Motor neuron (in vitro differentiated cells): Measurements from ENCODE around the gene AFF3. TPM values are rescaled to one million over a fixed set of nuclear protein-coding genes. Genes with fewer than 3 reads are reported as not detected.

Source experiments
- ATAC-seq, 8 experiments: fragments of 200-7000 bp; cut with Tn5 transposase; replicated peaks in 6 of 8; 2 replicates each; pipeline ENCODE4 v1.8.0; 2021; ENCODE audit warnings: mild to moderate bottlenecking in 8 of 8, moderate library complexity in 8 of 8
- H3K27ac ChIP-seq, 2 donors: fragments of 250-450 bp; sonication (Bioruptor Pico); 2 replicates each; pipeline ENCODE4 v1.9.0; 2021; ENCODE audit warnings: antibody characterized with exemption in 2 of 2, mild to moderate bottlenecking in 2 of 2, moderate library complexity in 1 of 2
- H3K4me1 ChIP-seq, 2 donors: fragments of 250-450 bp; sonication (Bioruptor Pico); replicated peaks in 1 of 2; 2 replicates each; pipeline ENCODE4 v1.6.1; 2021; ENCODE audit warnings: antibody characterized with exemption in 2 of 2, mild to moderate bottlenecking in 2 of 2, moderate library complexity in 1 of 2
- H3K4me3 ChIP-seq, 5 donors: fragments of 250-450 bp; sonication (Bioruptor Pico); 2 replicates each; pipeline ENCODE4 v1.9.0; 2021; ENCODE audit warnings: antibody characterized with exemption in 5 of 5, mild to moderate bottlenecking in 5 of 5, moderate library complexity in 4 of 5
- WGBS, 10 experiments: fragments of 450-650 bp; shearing (Covaris generic); methylation state at CpG; one replicate each; pipeline ENCODE4 v1.0.0; 2022; 5-methylcytosine and 5-hydroxymethylcytosine counted together
- in situ Hi-C, 9 experiments: fragments of 400-800 bp; cut with MboI; loops; one replicate each; pipeline ENCODE4 v1.15.0; 2021; ENCODE audit warnings: low sequenced_read_pairs in 9 of 9, low pct_unique_long_range_greater_than_20kb in 2 of 9; ENCODE audit not compliant: unreplicated experiment in 9 of 9
- total RNA-seq, 8 experiments: library from RNA; unstranded; fragments of 300-600 nt; gene quantifications; 2 replicates each; pipeline versions ENCODE4 v1.2.3 to v1.2.4, GENCODE V29; 2022

AFF3 gene
- total RNA-seq, 8 experiments from 2014 or later: 0.99 to 33.6 (median 16.7) TPM

DNA sequence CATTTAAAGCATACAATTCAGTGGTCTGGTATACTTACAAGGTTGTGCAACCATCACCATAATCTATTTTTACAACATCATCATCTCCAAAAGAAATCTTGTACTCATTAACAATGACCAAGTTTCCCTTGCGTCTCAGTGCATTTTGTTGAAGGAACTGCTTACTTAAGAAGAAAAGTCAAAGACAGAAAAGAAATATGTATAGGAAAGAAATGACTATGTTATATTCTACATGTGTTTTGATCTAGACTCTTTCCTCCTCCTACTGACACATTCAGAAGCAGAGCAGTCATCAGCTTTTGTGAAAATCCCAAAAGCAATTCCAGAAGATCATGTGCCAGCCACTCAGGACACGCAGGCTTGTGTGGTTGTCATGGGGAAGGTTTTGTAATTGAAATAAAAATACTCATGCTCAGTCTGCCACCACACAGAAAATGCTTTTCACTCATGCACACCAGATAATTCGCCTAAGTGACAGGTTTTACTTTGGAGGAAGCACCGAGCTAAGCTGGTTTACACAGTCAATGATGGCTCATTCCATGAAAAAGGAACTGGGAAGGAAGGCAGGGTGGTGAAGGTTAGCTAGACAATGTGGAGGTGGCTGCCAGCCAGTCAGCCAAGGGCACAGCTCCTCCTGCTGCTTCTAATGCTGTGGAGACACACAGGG is 494.1 kb downstream of the AFF3 start:
- peak; percentile 54 to 82 (median 78) for ATAC-seq
- Histone ChIP-seq H3K4me1 (peaks cover 45 to 48% of the 10 kb centered on the region in 2 donors), H3K4me3 (no peak overlapping the region), H3K27ac (no peak overlapping the region)
- WGBS, 10 experiments: 11 to 100% (median 38%) methylated on average over 1 to 4 of the region's 4 CpGs
- in situ Hi-C loops: no loop called here

DNA sequence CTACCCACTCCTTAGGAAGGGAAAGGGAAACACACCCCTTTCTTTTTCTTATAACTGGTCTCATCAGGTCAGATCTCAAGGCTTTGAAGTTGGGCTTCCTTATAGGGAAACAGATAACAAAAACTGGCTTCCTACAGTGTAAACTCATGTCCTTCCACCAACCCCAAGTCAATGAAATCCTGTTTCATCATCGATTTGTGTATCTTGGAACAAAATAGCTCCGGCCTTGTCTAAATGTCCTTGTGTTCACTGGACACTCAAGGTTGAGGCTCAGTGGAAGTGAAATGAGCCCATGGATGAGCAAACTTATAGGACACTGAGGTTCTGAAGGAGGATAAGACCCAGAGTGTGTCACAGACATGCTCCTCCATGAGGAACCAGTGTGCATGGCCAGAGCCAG is 496.4 kb downstream of the AFF3 start:
- Histone ChIP-seq H3K4me1 (peaks cover 38 to 53% of the 10 kb centered on the region in 2 donors), H3K27ac (no peak overlapping the region), H3K4me3 (no peak overlapping the region)
- in situ Hi-C loops: no loop called here
- whole genome bisulfite sequencing, 10 experiments: 74 to 100% (median 88%) methylated on average over 1 to 2 of the region's 2 CpGs; no CpG with 5 or more reads in 6 of the 10 experiments
- ATAC-seq: no peak

DNA sequence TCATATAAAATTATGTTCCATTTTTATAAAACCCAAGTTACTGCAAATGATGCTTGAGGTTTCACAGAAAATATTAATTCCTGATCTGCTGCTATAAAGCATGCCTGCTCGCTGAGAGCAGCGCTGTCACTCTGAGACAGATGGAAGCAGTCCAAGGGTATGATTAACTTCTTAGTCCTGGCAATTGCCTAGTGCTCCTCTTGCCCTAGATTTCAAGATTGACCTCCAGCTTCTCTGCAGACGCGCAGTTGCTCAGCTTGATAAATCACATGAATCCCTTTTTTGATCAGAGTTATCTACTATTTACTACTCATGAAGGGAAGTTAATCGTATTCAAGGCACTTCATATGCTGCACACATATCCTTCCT is 498.0 kb downstream of the AFF3 start:
- H3K27ac ChIP-seq: peak overlapping the region; percentile 62 to 70
- 6 to 44% (median 38%) methylated on average over 2 to 5 of the region's 5 CpGs; no CpG with 5 or more reads in 2 of the 10 experiments for WGBS, 10 experiments
- H3K4me1 ChIP-seq: peaks cover 38 to 52% of the 10 kb centered on the region in 2 donors
- ATAC-seq: peak in 6 of 8 experiments; percentile 13 to 82 (median 74)
- in situ Hi-C loops: no loop called here
- no peak overlapping the region for H3K4me3 ChIP-seq

DNA sequence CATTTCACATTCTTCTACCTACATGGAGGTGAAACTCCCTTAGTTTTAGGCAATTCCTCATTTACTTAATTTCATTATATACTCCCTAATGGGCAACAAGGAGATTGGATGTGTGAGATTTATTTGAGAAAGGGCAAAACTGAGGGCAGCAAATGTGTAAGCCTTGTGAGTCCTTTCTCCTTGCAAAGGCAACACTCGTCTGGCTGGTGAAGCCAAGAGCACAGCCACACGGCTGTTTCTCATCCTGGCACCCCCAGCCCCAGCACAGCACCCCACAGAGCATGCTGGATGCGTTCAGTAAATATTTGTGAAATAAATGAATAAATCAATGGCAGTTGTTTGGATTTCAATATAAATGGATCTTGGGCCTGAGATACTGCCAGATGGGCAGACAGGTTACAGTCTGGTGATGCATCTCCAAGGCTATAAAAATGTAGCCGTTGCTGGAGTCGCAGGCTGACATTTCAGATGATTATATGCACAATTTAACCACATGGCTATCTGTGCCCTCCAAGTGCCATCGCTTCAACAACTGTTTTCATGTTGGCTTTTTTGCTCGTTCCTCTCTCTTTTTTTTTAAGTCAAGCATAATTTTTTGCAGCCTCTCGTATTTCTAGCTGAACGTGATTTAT is 498.5 kb downstream of the AFF3 start:
- peak in 5 of 8 experiments; percentile 35 to 71 (median 56) for ATAC-seq
- WGBS, 10 experiments: 18 to 79% (median 51%) methylated on average over 2 to 8 of the region's 9 CpGs
- H3K27ac ChIP-seq: peak overlapping the region; percentile 48 to 53
- no peak overlapping the region for H3K4me3 ChIP-seq
- H3K4me1 ChIP-seq: peaks cover 35 to 48% of the 10 kb centered on the region in 2 donors
- in situ Hi-C loops: no loop called here

DNA sequence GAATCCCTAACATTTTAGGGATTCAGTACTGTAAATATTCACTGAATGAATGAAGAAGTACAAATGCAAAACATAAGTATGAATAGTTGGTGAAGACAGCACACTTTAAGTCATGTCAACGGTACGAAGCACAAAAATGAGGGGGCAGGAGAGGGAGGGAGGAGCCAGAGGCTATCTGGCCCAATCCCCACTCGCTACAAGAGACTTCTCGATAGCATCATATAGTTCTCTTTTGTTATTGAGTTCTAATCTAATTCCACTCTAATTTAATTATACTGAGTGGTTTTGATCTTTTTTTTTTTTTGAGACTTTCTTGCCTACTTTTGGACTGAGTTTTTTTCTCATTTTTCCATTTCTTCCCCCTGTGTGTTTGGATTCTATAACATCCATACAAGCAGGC is 500.4 kb downstream of the AFF3 start:
- Histone ChIP-seq H3K4me3 (no peak overlapping the region), H3K4me1 (peaks cover 27 to 45% of the 10 kb centered on the region in 2 donors), H3K27ac (no peak overlapping the region)
- ATAC-seq: no peak
- 56 to 100% (median 93%) methylated on average over 2 to 4 of the region's 4 CpGs; no CpG with 5 or more reads in 1 of the 10 experiments for WGBS, 10 experiments
- in situ Hi-C loops: no loop called here

DNA sequence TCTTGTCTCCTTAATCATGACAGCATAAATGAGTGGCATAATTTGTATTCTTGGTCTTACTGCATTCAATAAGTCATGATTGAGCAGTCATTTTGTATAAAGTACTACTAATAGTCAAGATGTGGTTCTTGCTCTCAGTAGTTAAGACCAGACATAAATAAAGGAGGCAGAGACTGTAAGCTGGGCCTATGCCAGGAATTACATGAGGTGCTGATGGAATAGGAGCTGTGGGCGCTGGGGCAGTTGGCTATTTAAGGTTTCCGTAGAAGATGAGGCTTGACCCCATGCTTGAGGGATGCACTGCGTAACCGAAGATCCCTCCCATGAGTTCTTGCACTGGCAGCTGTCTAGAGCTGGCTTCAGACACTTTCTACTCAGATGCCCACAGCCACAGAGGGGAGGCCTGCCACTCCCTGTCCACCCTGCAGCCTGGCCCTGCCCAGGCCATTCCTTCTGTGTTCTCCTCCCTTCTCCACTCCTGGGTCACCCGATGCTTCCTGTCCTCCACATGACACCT is 501.7 kb downstream of the AFF3 start:
- ATAC-seq: peak in 2 of 8 experiments; percentile 3 to 13
- no peak overlapping the region for H3K4me3 ChIP-seq
- 83 to 98% (median 87%) methylated on average over 1 to 5 of the region's 5 CpGs; no CpG with 5 or more reads in 4 of the 10 experiments for WGBS, 10 experiments
- peaks cover 27 to 45% of the 10 kb centered on the region in 2 donors for H3K4me1 ChIP-seq
- in situ Hi-C loops: no loop called here
- no peak overlapping the region for H3K27ac ChIP-seq

DNA sequence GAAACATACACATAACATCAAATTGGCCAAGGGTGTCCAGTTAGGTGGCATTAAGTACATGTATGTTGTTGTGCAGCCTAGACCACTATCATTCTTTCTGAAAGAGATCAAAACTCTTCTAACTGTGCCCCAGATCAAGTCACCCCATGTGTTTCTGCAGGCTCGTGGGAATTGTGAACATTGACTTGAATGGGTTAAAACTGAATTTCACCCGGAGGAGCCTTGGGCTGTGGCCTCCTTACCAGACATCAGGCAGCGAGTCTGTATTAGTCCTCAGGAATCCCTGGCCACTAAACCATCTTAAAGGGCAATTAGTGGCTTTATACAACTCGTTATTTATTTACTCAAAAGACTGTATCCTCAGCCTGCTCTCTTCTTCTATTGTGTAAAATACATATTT is 503.6 kb downstream of the AFF3 start:
- Histone ChIP-seq H3K27ac (no peak overlapping the region), H3K4me3 (no peak overlapping the region), H3K4me1 (peaks cover 11 to 26% of the 10 kb centered on the region in 2 donors)
- 14 to 83% (median 68%) methylated on average over 1 to 4 of the region's 4 CpGs; no CpG with 5 or more reads in 2 of the 10 experiments for WGBS, 10 experiments
- in situ Hi-C loops: no loop called here
- no peak for ATAC-seq

DNA sequence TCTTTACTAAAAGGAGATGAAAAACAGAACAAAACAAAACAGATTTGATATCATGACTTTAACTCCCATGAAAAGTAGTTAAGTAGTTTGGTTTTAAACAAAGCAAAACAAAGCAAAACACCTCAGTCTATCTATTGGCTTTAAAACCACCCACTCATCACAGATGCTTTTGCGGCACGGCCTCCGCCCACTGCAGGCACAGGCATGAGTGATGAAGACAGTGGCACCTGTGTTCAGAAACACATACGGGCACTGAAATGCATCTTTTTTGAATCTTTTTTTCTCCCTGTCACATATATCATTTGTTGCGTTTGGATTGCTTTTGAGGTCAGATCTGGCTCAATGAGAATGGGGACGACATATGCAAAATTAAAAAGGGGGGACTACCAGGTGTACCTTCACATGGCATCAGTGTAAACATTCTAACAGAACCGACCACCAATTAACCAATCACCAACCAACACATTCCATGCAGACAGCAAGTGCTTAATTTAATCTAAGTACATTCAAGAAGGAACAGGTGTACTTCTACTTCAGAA is 505.2 kb downstream of the AFF3 start:
- H3K27ac ChIP-seq: no peak overlapping the region
- no peak overlapping the region for H3K4me3 ChIP-seq
- 45 to 100% (median 64%) methylated on average over 1 to 7 of the region's 7 CpGs; no CpG with 5 or more reads in 1 of the 10 experiments for WGBS, 10 experiments
- in situ Hi-C loops: no loop called here
- ATAC-seq: no peak
- peaks cover 6 to 17% of the 10 kb centered on the region in 2 donors for H3K4me1 ChIP-seq

DNA sequence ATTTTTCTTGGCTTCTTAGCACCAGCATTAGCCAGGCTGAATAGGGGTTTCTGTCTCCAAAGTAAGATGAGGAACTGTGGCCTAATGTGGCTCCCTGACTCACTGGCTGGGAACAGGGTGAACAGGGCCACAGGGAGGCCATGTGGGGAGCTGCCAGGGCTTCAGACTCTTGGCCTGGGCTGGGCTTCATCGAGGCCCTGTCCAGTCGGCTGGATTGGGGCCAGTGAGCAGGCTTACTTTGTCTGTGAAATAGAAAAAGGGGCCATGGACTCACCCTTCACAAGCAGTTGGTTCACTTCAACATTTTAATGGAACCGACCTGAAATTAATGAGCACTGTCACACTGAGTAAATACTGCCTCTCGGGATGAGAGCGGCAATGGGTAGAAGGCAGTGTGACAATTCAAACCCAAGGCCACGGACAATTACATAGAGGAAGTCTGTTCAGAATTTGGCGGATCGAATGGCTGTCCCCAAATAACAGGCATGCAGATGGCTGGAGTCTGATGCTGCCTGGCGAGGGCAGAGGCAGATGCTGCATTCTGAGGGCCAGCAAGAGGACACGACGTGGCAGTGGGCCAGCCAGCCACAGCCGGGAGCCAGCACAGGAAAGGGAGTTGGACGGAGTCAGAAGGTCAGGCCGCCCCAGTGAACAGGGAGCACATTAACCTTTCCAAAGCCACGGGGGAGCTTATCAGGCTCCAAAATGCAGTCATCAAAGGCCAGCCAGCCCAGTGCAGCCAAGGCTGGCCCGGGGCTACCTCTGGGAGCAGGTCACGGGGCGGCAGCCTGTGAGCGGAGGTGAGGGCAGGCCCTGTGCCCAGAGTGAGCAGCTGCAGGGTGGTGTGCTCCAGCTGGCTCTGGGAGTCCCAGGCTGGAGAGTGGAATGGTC is 506.0 kb downstream of the AFF3 start:
- Histone ChIP-seq H3K4me3 (no peak overlapping the region), H3K27ac (no peak overlapping the region), H3K4me1 (peaks cover 6 to 17% of the 10 kb centered on the region in 2 donors)
- in situ Hi-C loops: no loop called here
- peak in 5 of 8 experiments; percentile 27 to 85 (median 30) for ATAC-seq
- 33 to 87% (median 54%) methylated on average over 2 to 9 of the region's 19 CpGs; no CpG with 5 or more reads in 4 of the 10 experiments for WGBS, 10 experiments

DNA sequence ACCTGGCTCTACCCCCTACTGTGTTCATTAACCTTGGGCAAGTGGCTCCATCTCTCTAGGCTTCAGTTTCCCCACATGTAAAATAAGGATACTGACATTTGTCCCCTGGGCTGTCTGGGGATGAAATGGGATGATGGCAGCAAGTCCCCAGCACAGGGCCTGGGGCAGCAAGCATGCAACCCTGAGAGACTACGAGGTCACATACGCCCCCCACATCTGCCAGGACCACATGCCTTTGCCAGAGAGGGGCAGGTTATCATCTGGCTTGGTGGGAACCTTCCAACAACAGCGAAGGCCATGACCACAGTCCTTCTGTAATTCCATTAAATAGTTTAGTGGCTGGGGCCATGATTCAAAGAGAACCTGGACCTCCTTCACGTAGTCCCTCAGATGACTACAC is 506.7 kb downstream of the AFF3 start:
- WGBS, 10 experiments: 60 to 100% (median 93%) methylated on average over 1 to 2 of the region's 4 CpGs; no CpG with 5 or more reads in 5 of the 10 experiments
- in situ Hi-C loops: no loop called here
- ATAC-seq: no peak

DNA sequence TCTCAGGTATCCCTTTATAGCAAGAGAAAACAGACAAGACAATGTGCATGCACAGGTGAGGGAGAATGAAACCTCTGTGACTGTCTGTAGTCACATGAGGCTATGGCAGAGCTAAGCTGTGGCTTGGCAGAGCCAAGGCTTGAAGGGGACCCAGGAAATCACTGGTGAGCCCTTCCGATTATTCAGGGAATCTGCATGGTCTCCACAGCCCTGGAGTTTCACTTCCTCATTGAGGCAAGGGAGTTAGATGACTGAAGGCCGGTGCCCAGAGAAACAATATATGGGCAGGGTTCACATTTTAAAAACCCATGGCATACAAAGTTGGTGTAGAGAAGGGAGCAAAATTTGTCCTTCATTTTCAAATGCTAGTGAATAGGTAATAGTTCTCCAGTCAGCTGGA is 508.2 kb downstream of the AFF3 start:
- in situ Hi-C loops: no loop called here
- Histone ChIP-seq H3K4me3 (no peak overlapping the region), H3K4me1 (peaks cover 0 to 11% of the 10 kb centered on the region in 2 donors), H3K27ac (no peak overlapping the region)
- WGBS, 10 experiments: 60 to 100% (median 100%) methylated on average over 1 to 2 of the region's 2 CpGs; no CpG with 5 or more reads in 3 of the 10 experiments
- no peak for ATAC-seq

More for the DNA sequence above, 506.7 kb downstream of the AFF3 start:
- H3K4me1 ChIP-seq: peaks cover 4 to 17% of the 10 kb centered on the region in 2 donors
- no peak overlapping the region for H3K27ac ChIP-seq
- H3K4me3 ChIP-seq: no peak overlapping the region

DNA sequence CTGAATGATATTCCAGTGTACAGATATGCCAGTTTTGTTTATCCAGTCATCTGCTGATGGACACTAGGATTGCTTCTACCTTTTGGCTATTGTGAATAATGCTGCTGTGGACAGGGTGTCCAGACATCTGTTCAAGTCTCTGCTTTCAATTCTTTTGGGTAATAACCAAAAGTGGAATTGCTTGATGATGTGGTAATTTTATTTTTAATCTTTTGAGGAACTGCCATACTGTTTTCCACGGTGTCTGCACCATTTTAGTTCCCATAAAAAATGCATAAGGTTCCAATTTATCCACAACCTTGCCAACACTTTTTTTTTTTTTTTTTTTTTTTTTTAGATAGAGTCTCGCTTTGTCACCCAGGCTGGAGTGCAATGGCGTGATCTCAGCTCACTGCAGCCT is 510.7 kb downstream of the AFF3 start:
- no peaks in the 10 kb centered on the region for H3K4me1 ChIP-seq
- in situ Hi-C loops: no loop called here
- no peak overlapping the region for H3K27ac ChIP-seq
- WGBS, 10 experiments: 0 to 100% (median 85%) methylated on average over 1 to 3 of the region's 3 CpGs
- no peak overlapping the region for H3K4me3 ChIP-seq
- ATAC-seq: no peak
